Mammary epithelial cell (primary cell): Measurements from ENCODE around the gene STX18.

ENCODE experiments used
- EZH2 ChIP-seq: IDR thresholded peaks from 2 replicates; pipeline ENCODE4 v1.6.1; 2012; ENCODE audit warnings: low read length, inconsistent platforms, borderline replicate concordance
- TF ChIP-seq, protein P1 (sequence below), 2 donors: IDR thresholded peaks in 1 of 2; conservative IDR thresholded peaks in 1 of 2; 2 replicates each; pipeline ENCODE4 v1.5.1; 2011 to 2012; ENCODE audit warnings: inconsistent platforms in 2 of 2, low read length in 2 of 2, mild to moderate bottlenecking in 2 of 2, control low read depth in 1 of 2, low read depth in 1 of 2; ENCODE audit not compliant: insufficient read depth in 1 of 2; ENCODE audit errors: extremely low read depth in 1 of 2

DNA sequence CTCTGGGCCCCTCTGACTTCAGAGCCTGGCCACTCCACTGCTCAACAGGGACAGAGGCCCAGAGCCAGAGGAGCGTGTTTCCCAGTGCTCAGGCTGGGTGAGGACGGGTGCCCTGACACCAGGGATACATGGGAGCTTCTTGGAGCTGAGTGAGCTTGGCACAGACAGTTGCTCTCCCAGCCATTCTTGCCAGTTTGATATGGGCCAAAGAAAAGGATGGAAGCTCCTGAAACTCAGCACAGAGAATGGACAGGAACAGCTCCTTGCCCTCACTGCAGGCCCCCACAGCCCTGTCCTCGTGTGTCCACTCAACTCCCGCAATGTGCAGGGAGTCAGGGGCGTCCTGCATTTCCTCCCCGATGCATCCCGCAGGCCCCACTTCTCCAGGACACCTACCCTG is 116.2 kb downstream of the STX18 start:
- TF ChIP-seq, protein P1, sequence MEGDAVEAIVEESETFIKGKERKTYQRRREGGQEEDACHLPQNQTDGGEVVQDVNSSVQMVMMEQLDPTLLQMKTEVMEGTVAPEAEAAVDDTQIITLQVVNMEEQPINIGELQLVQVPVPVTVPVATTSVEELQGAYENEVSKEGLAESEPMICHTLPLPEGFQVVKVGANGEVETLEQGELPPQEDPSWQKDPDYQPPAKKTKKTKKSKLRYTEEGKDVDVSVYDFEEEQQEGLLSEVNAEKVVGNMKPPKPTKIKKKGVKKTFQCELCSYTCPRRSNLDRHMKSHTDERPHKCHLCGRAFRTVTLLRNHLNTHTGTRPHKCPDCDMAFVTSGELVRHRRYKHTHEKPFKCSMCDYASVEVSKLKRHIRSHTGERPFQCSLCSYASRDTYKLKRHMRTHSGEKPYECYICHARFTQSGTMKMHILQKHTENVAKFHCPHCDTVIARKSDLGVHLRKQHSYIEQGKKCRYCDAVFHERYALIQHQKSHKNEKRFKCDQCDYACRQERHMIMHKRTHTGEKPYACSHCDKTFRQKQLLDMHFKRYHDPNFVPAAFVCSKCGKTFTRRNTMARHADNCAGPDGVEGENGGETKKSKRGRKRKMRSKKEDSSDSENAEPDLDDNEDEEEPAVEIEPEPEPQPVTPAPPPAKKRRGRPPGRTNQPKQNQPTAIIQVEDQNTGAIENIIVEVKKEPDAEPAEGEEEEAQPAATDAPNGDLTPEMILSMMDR (conservative IDR thresholded peaks at IDR 0.05 in 1 of 2, IDR thresholded peaks at IDR 0.05 in 1 of 2; ENCODE audit: extremely low read depth in 1 of 2, insufficient read depth in 1 of 2, low read depth in 1 of 2, low read length in 2 of 2), result no peak
- no peak for TF ChIP-seq EZH2
